NCI-H1417 (cell line): ENCODE data around the gene CCBE1.

ENCODE experiments used
- DNase-seq, 3 experiments: peaks; one replicate each; lab custom pipeline; 2025; lab: John Stamatoyannopoulos, UW

The CCBE1 gene

GRCh38 chr18:59492756-59493421 lies 204.3 kb downstream of the CCBE1 start:
- no peak for DNase-seq

GRCh38 chr18:59488899-59489298 lies 208.3 kb downstream of the CCBE1 start:
- DNase-seq = no peak

GRCh38 chr18:59485382-59485781 lies 211.8 kb downstream of the CCBE1 start:
- DNase-seq = no peak

GRCh38 chr18:59484561-59485328 lies 212.5 kb downstream of the CCBE1 start:
- no peak for DNase-seq

GRCh38 chr18:59484131-59484530 lies 213.1 kb downstream of the CCBE1 start:
- no peak for DNase-seq

GRCh38 chr18:59481436-59481835 lies 215.8 kb downstream of the CCBE1 start:
- no peak for DNase-seq

- no peak for DNase-seq
Observed at GRCh38 chr18:59479776-59480175, 217.4 kb downstream of the CCBE1 start.

- DNase-seq = no peak
Observed at GRCh38 chr18:59478591-59478990, 218.6 kb downstream of the CCBE1 start.

GRCh38 chr18:59477849-59478248 lies 219.4 kb downstream of the CCBE1 start:
- DNase-seq = no peak

GRCh38 chr18:59470561-59471121 lies 226.6 kb downstream of the CCBE1 start:
- DNase-seq = no peak

- DNase-seq = no peak
Observed at GRCh38 chr18:59469463-59470180, 227.6 kb downstream of the CCBE1 start.

GRCh38 chr18:59468821-59469220 lies 228.4 kb downstream of the CCBE1 start:
- DNase-seq = no peak

- no peak for DNase-seq
Observed at GRCh38 chr18:59467497-59467896, 229.7 kb downstream of the CCBE1 start.

- peak in 1 of 3 experiments; percentile 33 for DNase-seq
Observed at GRCh38 chr18:59466980-59467379, 230.2 kb downstream of the CCBE1 start.

- DNase-seq = no peak
Observed at GRCh38 chr18:59464486-59464885, 232.7 kb downstream of the CCBE1 start.

GRCh38 chr18:59461171-59461570 lies 236.1 kb downstream of the CCBE1 start:
- peak in 1 of 3 experiments; percentile 9 for DNase-seq

- no peak for DNase-seq
Observed at GRCh38 chr18:59460072-59460420, 237.2 kb downstream of the CCBE1 start.

GRCh38 chr18:59459369-59460071 lies 237.7 kb downstream of the CCBE1 start:
- peak; percentile 22 to 99 (median 91) for DNase-seq

- DNase-seq = no peak
Observed at GRCh38 chr18:59458575-59458974, 238.6 kb downstream of the CCBE1 start.

- peak in 1 of 3 experiments; percentile 54 for DNase-seq
Observed at GRCh38 chr18:59456657-59457056, 240.6 kb downstream of the CCBE1 start.

- peak; percentile 41 to 72 (median 50) for DNase-seq
Observed at GRCh38 chr18:59455728-59456276, 241.4 kb downstream of the CCBE1 start.
